B cell (primary cell): ENCODE results near the gene IDS. TPM values are rescaled to one million over a fixed set of nuclear protein-coding genes. Genes with fewer than 3 reads are reported as not detected.

Experiments used
- ATAC-seq: fragments of 200-7000 bp; cut with Tn5 transposase; one replicate; pipeline ENCODE4 v1.10.0; 2021; ENCODE audit warnings: low read depth, mild to moderate bottlenecking, moderate number of reproducible peaks, moderate library complexity
- CTCF ChIA-PET: fragments of 350-600 bp; sonication (Branson Sonifier 250); formaldehyde crosslinking; loops from one replicate; lab custom pipeline; 2021; ENCODE audit warnings: antibody characterized with exemption, inconsistent platforms; lab: Charles Lee
- POLR2A ChIA-PET: fragments of 350-600 bp; sonication (Branson Sonifier 250); formaldehyde crosslinking; loops from one replicate; lab custom pipeline; 2021; ENCODE audit warnings: antibody characterized with exemption; lab: Charles Lee
- DNase-seq: peaks from one replicate; pipeline ENCODE4 v3.0.0; 2013
- H2AFZ ChIP-seq: 2 replicates; pipeline ENCODE4 v1.6.1; 2012; ENCODE audit warnings: mild to moderate bottlenecking, low read depth, low read length; ENCODE audit not compliant: insufficient read depth, poor library complexity, severe bottlenecking
- H3K27ac ChIP-seq, 2 donors: 1 replicate in 1 of 2; 2 replicates in 1 of 2; pipeline ENCODE4 v1.5.1; 2012 to 2013; ENCODE audit warnings: low read length in 2 of 2, mild to moderate bottlenecking in 2 of 2, moderate library complexity in 1 of 2
- H3K27me3 ChIP-seq, 4 experiments: fragments of 200-600 bp in 1 of 4; sonication (generic) in 1 of 4; replicated peaks in 1 of 4; 1 replicate in 2 of 4; 2 replicates in 2 of 4; pipeline versions ENCODE4 v1.6.1 to v1.7.0; 2013 to 2016; ENCODE audit warnings: low read length in 3 of 4, mild to moderate bottlenecking in 2 of 4, mixed read lengths in 1 of 4, moderate library complexity in 1 of 4; ENCODE audit not compliant: insufficient read depth in 4 of 4, control insufficient read depth in 3 of 4; ENCODE audit errors: control extremely low read depth in 1 of 4
- H3K36me3 ChIP-seq, 2 experiments: replicated peaks in 1 of 2; 1 replicate in 1 of 2; 2 replicates in 1 of 2; pipeline versions ENCODE4 v1.6.1 to v1.7.1; 2013; ENCODE audit warnings: low read length in 1 of 2; ENCODE audit not compliant: insufficient read depth in 2 of 2, control insufficient read depth in 1 of 2; ENCODE audit errors: control extremely low read depth in 1 of 2, extremely low read depth in 1 of 2
- H3K4me1 ChIP-seq, 2 donors: fragments of 200-600 bp in 1 of 2; sonication (generic) in 1 of 2; 1 replicate in 1 of 2; 2 replicates in 1 of 2; pipeline versions ENCODE4 v1.5.1 to v1.6.1; 2013 to 2017; ENCODE audit warnings: low read length in 2 of 2; ENCODE audit not compliant: control insufficient read depth in 2 of 2, insufficient read depth in 2 of 2
- H3K4me2 ChIP-seq: replicated peaks from 2 replicates; pipeline ENCODE3; 2012; ENCODE audit warnings: mild to moderate bottlenecking, low read depth, low read length; ENCODE audit not compliant: poor library complexity, severe bottlenecking
- H3K4me3 ChIP-seq, 5 experiments: fragments of 200-600 bp in 1 of 5; sonication (generic) in 1 of 5; 1 replicate in 3 of 5; 2 replicates in 2 of 5; pipeline versions ENCODE4 v1.5.1 to v1.7.0; 2011 to 2016; ENCODE audit warnings: low read length in 4 of 5, mild to moderate bottlenecking in 4 of 5, low read depth in 2 of 5, control low read depth in 1 of 5, moderate library complexity in 1 of 5; ENCODE audit not compliant: insufficient read depth in 1 of 5; ENCODE audit errors: control extremely low read depth in 1 of 5, extremely low read depth in 1 of 5
- H3K79me2 ChIP-seq: fragments of 200-600 bp; sonication (generic); one replicate; pipeline ENCODE4 v1.6.0; 2016; ENCODE audit warnings: low read length; ENCODE audit not compliant: control insufficient read depth, insufficient read depth
- H3K9ac ChIP-seq: fragments of 200-600 bp; sonication (generic); 2 replicates; pipeline ENCODE4 v1.6.1; 2017; ENCODE audit warnings: mild to moderate bottlenecking, low read length, moderate library complexity
- H3K9me3 ChIP-seq, 3 donors: one replicate each; pipeline versions ENCODE4 v1.6.1 to v1.7.1; 2013; ENCODE audit warnings: low read length in 2 of 3; ENCODE audit not compliant: control insufficient read depth in 2 of 3, insufficient read depth in 1 of 3; ENCODE audit errors: control extremely low read depth in 1 of 3
- H4K20me1 ChIP-seq: 2 replicates; pipeline ENCODE4 v1.6.0; 2012; ENCODE audit warnings: mild to moderate bottlenecking, low read length; ENCODE audit not compliant: insufficient read depth, control insufficient read depth, poor library complexity, severe bottlenecking
- H3K27ac Mint-ChIP-seq: one replicate; pipeline ENCODE4 v1.8.0; 2021; ENCODE audit warnings: mixed read lengths
- H3K27me3 Mint-ChIP-seq: one replicate; pipeline ENCODE4 v1.8.0; 2021; ENCODE audit warnings: mixed read lengths
- H3K4me1 Mint-ChIP-seq: one replicate; pipeline ENCODE4 v1.8.0; 2021; ENCODE audit warnings: mixed read lengths
- H3K4me3 Mint-ChIP-seq: one replicate; pipeline ENCODE4 v1.8.0; 2021; ENCODE audit warnings: mixed read lengths
- H3K9me3 Mint-ChIP-seq: one replicate; pipeline ENCODE4 v1.8.0; 2022; ENCODE audit warnings: mixed read lengths; ENCODE audit not compliant: insufficient read depth
- EZH2 ChIP-seq: IDR thresholded peaks from 2 replicates; pipeline ENCODE4 v1.6.1; 2012; ENCODE audit warnings: borderline replicate concordance, low read depth, mild to moderate bottlenecking, moderate library complexity, low read length; ENCODE audit not compliant: insufficient read depth, poor library complexity, severe bottlenecking
- WGBS: methylation state at CpG from one replicate; pipeline ENCODE4 v1.1.5; 2013; ENCODE audit warnings: missing lambda C conversion rate; ENCODE audit not compliant: insufficient coverage; 5-methylcytosine and 5-hydroxymethylcytosine counted together
- intact Hi-C: fragments of 100-400 bp; cut with micrococcal nuclease; formaldehyde crosslinking; loops from one replicate; pipeline ENCODE4 v1.10.0; 2022
- polyA plus RNA-seq: library from polyadenylated mRNA; depleted of rRNA; stranded (reverse); fragments of >200 nt; gene quantifications from 2 replicates; pipeline ENCODE4 v1.2.3, GENCODE V29; 2012
- total RNA-seq, 2 donors: library from RNA; stranded (reverse); fragments of 120-200 nt in 1 of 2; gene quantifications; 1 replicate in 1 of 2; 2 replicates in 1 of 2; pipeline versions ENCODE4 v1.2.3 to v1.2.4, GENCODE V29; 2013 to 2022
- TF ChIP-seq, protein P1 (sequence below): fragments of 200-600 bp; IDR thresholded peaks from one replicate; pipeline ENCODE4 v1.8.0; 2022; ENCODE audit warnings: antibody characterized with exemption, mild to moderate bottlenecking

The IDS gene
- total and polyA plus RNA-seq, 2 donors (not counting 1 experiment from before 2014, with no cell fraction given) = 85.3 to 169 TPM

DNA sequence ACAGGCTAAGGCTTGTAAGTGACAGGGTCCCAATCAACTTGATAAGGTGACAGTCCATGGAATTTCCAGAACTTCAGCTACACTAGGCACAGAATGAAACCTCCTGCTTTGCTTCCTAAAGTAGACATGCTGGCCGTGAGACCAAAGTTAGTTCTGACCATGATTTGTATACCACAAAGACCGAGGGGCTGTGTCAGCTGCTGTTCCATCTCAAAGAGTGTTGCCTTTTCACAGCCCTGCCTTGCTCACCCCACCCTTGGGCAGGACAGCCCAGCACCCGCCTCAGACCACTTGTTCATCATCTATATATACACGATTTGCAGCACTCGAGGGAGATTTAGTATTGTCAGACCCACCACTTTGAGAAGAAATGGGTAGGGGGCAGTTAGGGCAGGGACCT is 5.3 kb downstream of the IDS start:
- POLR2A ChIA-PET = no interaction called here
- Histone ChIP-seq H3K4me3 (no peak overlapping the region), H3K27me3 (no peaks in the 10 kb centered on the region), H3K9ac (no peak overlapping the region), H3K4me1 (peaks cover 7 to 15% of the 10 kb centered on the region in 2 donors), H3K27ac (no peak overlapping the region), H3K9me3 (no peaks in the 10 kb centered on the region), H3K79me2 (peaks cover 25% of the 10 kb centered on the region), H2AFZ (no peak overlapping the region), H4K20me1 (peaks cover 21% of the 10 kb centered on the region), H3K36me3 (peaks cover 0 to 77% of the 10 kb centered on the region in 2 experiments), H3K4me2 (no peak overlapping the region)
- Mint-ChIP-seq H3K27me3 (no peaks in the 10 kb centered on the region), H3K27ac (no peak overlapping the region), H3K4me1 (peaks cover 15% of the 10 kb centered on the region), H3K9me3 (no peaks in the 10 kb centered on the region), H3K4me3 (no peak overlapping the region)
- intact Hi-C loops = no loop called here
- no peak for ATAC-seq
- CTCF ChIA-PET = interaction anchor here (1.3 kb wide), 1 partner anchor 40 kb away, joined by 4 read pairs; no protein-coding TSS in a partner anchor
- DNase-seq = no peak
- TF ChIP-seq, protein P1, sequence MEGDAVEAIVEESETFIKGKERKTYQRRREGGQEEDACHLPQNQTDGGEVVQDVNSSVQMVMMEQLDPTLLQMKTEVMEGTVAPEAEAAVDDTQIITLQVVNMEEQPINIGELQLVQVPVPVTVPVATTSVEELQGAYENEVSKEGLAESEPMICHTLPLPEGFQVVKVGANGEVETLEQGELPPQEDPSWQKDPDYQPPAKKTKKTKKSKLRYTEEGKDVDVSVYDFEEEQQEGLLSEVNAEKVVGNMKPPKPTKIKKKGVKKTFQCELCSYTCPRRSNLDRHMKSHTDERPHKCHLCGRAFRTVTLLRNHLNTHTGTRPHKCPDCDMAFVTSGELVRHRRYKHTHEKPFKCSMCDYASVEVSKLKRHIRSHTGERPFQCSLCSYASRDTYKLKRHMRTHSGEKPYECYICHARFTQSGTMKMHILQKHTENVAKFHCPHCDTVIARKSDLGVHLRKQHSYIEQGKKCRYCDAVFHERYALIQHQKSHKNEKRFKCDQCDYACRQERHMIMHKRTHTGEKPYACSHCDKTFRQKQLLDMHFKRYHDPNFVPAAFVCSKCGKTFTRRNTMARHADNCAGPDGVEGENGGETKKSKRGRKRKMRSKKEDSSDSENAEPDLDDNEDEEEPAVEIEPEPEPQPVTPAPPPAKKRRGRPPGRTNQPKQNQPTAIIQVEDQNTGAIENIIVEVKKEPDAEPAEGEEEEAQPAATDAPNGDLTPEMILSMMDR = no peak
- no peak for TF ChIP-seq EZH2
- WGBS = 83% methylated on average over 1 of the region's 5 CpGs

- intact Hi-C loops = no loop called here
- ATAC-seq (no peak), DNase-seq (no peak)
- Histone ChIP-seq H3K27me3 (no peaks in the 10 kb centered on the region), H3K4me3 (no peak overlapping the region), H3K36me3 (peaks cover 0 to 87% of the 10 kb centered on the region in 2 experiments), H3K79me2 (peaks cover 17% of the 10 kb centered on the region), H3K9ac (no peak overlapping the region), H3K4me1 (peaks cover 0 to 7% of the 10 kb centered on the region in 2 donors), H3K4me2 (no peak overlapping the region), H2AFZ (no peak overlapping the region), H4K20me1 (peaks cover 27% of the 10 kb centered on the region), H3K9me3 (no peaks in the 10 kb centered on the region), H3K27ac (no peak overlapping the region)
- WGBS = no CpG with 5 or more reads among the region's 4 CpGs
- Mint-ChIP-seq H3K9me3 (no peaks in the 10 kb centered on the region), H3K4me3 (no peak overlapping the region), H3K27me3 (no peaks in the 10 kb centered on the region), H3K27ac (no peak overlapping the region), H3K4me1 (peaks cover 13% of the 10 kb centered on the region)
- ChIA-PET POLR2A (no interaction called here), CTCF (no interaction called here)
- TF ChIP-seq, protein P1 = no peak
- no peak for TF ChIP-seq EZH2
These were observed 6.3 kb downstream of the IDS start for GRCh38 chrX:149498767-149499166.
